ENCODE measurements around the gene PRPF8. TPM values are rescaled to one million over a fixed set of nuclear protein-coding genes. Genes with fewer than 3 reads are reported as not detected.

Gene PRPF8
- polyA plus RNA-seq, 1 of the 3 experiments (the other 2 are of a cell fraction), result 149 TPM

DNA sequence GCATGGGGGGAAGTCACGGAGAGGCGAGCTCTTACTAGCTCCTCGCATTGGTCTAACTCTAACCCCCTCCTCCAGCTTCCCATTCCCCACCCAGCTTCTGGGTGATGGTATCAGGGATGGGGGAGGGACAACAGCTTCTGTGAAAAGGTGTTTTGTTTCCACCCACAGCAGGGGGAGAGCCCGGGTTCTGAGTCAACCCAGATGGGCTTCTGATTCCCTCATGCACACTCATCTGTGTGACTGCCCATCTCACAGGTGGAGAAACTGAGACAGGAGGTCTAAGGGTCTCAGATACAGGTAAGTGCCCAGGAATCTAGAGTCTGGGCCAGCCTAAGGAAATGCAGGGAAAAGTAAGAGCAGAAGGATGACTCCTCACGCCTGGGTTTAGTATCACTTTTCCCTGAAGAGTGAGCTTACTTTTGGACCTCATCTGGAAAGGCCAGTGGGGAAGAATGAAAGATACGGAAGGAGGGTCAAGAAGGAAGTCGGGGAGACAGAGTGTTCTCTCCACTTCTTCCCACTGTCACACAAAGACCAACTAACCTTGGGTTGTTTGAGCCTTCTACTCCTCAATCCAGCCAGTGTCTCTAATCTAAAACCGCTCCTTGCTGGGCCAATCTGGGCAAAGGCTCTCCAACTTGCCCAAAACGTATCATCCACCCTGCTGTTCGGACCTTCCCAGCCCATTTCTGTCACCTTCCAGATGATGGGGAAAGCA, 28.7 kb upstream of the PRPF8 start:
- TF ChIP-seq FOXM1 (IDR thresholded peaks at IDR 0.05; ENCODE audit: low read depth) (no peak), TCF12 (IDR thresholded peaks at IDR 0.05) (no peak), RCOR1 (IDR thresholded peaks at IDR 0.05; ENCODE audit: low read length) (no peak), NRF1 (IDR thresholded peaks at IDR 0.05; ENCODE audit: low read depth, low read length) (no peak), SIN3A (IDR thresholded peaks at IDR 0.05; ENCODE audit: borderline replicate concordance, low read depth, low read length) (no peak), MXI1 (IDR thresholded peaks at IDR 0.05; ENCODE audit: low read depth, low read length) (no peak), MEF2A (IDR thresholded peaks at IDR 0.05; ENCODE audit: borderline replicate concordance, low read depth) (no peak), EZH2phosphoT487 (IDR thresholded peaks at IDR 0.05; ENCODE audit: borderline replicate concordance, low read depth) (no peak), NFIC (IDR thresholded peaks at IDR 0.05; ENCODE audit: borderline replicate concordance) (no peak), POLR2AphosphoS5 (IDR thresholded peaks at IDR 0.05; ENCODE audit: low read depth, low read length) (no peak), JUND (IDR thresholded peaks at IDR 0.05) (no peak), RFX5 (IDR thresholded peaks at IDR 0.05; ENCODE audit: low read length) (no peak), RAD21 (IDR thresholded peaks at IDR 0.05; ENCODE audit: low read length) (no peak), EP300 (IDR thresholded peaks at IDR 0.05; ENCODE audit: borderline replicate concordance in 1 of 2, low read depth in 1 of 2, low read length in 1 of 2) (no peak), FOXJ3 (CRISPR knock-in tag; IDR thresholded peaks at IDR 0.05) (no peak)
- TF ChIP-seq, protein P1, sequence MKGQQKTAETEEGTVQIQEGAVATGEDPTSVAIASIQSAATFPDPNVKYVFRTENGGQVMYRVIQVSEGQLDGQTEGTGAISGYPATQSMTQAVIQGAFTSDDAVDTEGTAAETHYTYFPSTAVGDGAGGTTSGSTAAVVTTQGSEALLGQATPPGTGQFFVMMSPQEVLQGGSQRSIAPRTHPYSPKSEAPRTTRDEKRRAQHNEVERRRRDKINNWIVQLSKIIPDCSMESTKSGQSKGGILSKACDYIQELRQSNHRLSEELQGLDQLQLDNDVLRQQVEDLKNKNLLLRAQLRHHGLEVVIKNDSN (IDR thresholded peaks at IDR 0.05; ENCODE audit: borderline replicate concordance, low read depth), result no peak
- TF ChIP-seq, protein P2, sequence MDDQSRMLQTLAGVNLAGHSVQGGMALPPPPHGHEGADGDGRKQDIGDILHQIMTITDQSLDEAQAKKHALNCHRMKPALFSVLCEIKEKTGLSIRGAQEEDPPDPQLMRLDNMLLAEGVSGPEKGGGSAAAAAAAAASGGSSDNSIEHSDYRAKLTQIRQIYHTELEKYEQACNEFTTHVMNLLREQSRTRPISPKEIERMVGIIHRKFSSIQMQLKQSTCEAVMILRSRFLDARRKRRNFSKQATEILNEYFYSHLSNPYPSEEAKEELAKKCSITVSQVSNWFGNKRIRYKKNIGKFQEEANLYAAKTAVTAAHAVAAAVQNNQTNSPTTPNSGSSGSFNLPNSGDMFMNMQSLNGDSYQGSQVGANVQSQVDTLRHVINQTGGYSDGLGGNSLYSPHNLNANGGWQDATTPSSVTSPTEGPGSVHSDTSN (IDR thresholded peaks at IDR 0.05), result no peak
- TF ChIP-seq, protein P3, sequence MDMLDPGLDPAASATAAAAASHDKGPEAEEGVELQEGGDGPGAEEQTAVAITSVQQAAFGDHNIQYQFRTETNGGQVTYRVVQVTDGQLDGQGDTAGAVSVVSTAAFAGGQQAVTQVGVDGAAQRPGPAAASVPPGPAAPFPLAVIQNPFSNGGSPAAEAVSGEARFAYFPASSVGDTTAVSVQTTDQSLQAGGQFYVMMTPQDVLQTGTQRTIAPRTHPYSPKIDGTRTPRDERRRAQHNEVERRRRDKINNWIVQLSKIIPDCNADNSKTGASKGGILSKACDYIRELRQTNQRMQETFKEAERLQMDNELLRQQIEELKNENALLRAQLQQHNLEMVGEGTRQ (IDR thresholded peaks at IDR 0.05; ENCODE audit: borderline replicate concordance, low read depth, low read length), result no peak
- CTCF ChIA-PET, result interaction anchor here (0.6 to 1.8 kb wide), 10 partner anchors 11 to 196 kb away, joined by 3 to 8 read pairs (median 4); partner anchors contain the start of gene WDR81
- WGBS (ENCODE audit: low lambda C conversion rate), result 86% methylated on average over 10 of the region's 10 CpGs
- Histone ChIP-seq H3K4me2 (peak overlapping the region; percentile 99), H3K79me2 (ENCODE audit: insufficient read depth) (peaks cover 59% of the 10 kb centered on the region), H3K4me3 (ENCODE audit: low read depth in 2 of 2, low read length in 1 of 2) (peak overlapping the region; percentile 77 to 95; a peak in 3 of 4 replicates), H3K27ac (ENCODE audit: low read depth in 2 of 2, low read length in 1 of 2) (peak overlapping the region in 1 of 2 experiments; percentile 98; a peak in 3 of 4 replicates), H4K20me1 (ENCODE audit: insufficient read depth) (peaks cover 48% of the 10 kb centered on the region), H3K36me3 (replicated peaks in 1 of 2; ENCODE audit: control insufficient read depth in 1 of 2, insufficient read depth in 2 of 2, low read length in 1 of 2) (peaks cover 26 to 31% of the 10 kb centered on the region in 2 experiments), H3F3A (replicated peaks; ENCODE audit: insufficient read depth) (peaks cover 52% of the 10 kb centered on the region), H3K9ac (peak overlapping the region; percentile 98; the same call in 1 of the 2 replicates), H3K9me2 (no peaks in the 10 kb centered on the region), H3K27me3 (ENCODE audit: insufficient read depth) (no peaks in the 10 kb centered on the region), H3K4me1 (ENCODE audit: control insufficient read depth in 1 of 2, insufficient read depth in 2 of 2, low read depth in 1 of 2, low read length in 1 of 2) (peaks cover 18 to 33% of the 10 kb centered on the region in 2 experiments; a peak in 3 of 4 replicates), H3K9me3 (no peaks in the 10 kb centered on the region), H2AFZ (ENCODE audit: low read depth) (no peak overlapping the region)
- POLR2A ChIA-PET, result no interaction called here
- no peak for DNase-seq
